HepG2 (cell line): ENCODE measurements around the gene B4GALT2. TPM values are rescaled to one million over a fixed set of nuclear protein-coding genes. Genes with fewer than 3 reads are reported as not detected.

Experiments
- AGO2 ChIP-seq: fragments of 200-400 bp; formaldehyde crosslinking; optimal IDR thresholded peaks from 2 replicates; pipeline ENCODE3; 2017; ENCODE audit warnings: mild to moderate bottlenecking, low read depth, low read length, moderate library complexity
- CEBPG ChIP-seq: IDR thresholded peaks from 2 replicates; pipeline ENCODE4 v1.6.1; 2016
- ESRRA ChIP-seq: sonication (generic); formaldehyde crosslinking; IDR thresholded peaks from 2 replicates; pipeline ENCODE4 v1.5.1; 2020; ENCODE audit warnings: mild to moderate bottlenecking, low read depth, missing genetic modification reagents
- FOXA3 ChIP-seq: IDR thresholded peaks from 2 replicates; pipeline ENCODE4 v1.6.1; 2016; ENCODE audit warnings: missing genetic modification reagents, missing compliant biosample characterization
- FOXC1 ChIP-seq: sonication (generic); formaldehyde crosslinking; IDR thresholded peaks from 2 replicates; pipeline ENCODE4 v1.8.0; 2022; ENCODE audit warnings: mild to moderate bottlenecking, missing genetic modification reagents, borderline replicate concordance
- GATAD2A ChIP-seq: IDR thresholded peaks from 2 replicates; pipeline ENCODE4 v1.6.1; 2016
- GFI1 ChIP-seq: sonication (generic); formaldehyde crosslinking; IDR thresholded peaks from 2 replicates; pipeline ENCODE4 v1.5.0; 2020; ENCODE audit warnings: missing genetic modification reagents, mild to moderate bottlenecking, borderline replicate concordance
- HNF4A ChIP-seq: sonication (generic); formaldehyde crosslinking; IDR thresholded peaks from 2 replicates; pipeline ENCODE4 v1.4.0; 2020; ENCODE audit warnings: missing genetic modification reagents
- MAFG ChIP-seq: sonication (generic); formaldehyde crosslinking; IDR thresholded peaks from 2 replicates; pipeline ENCODE4 v1.5.1; 2020; ENCODE audit warnings: mild to moderate bottlenecking, missing genetic modification reagents
- NBN ChIP-seq: fragments of 450-650 bp; conservative IDR thresholded peaks from 2 replicates; pipeline ENCODE4 v1.6.1; 2017
- NONO ChIP-seq, 2 experiments: fragments of 450-650 bp in 1 of 2; sonication (generic) in 1 of 2; formaldehyde crosslinking in 1 of 2; IDR thresholded peaks in 1 of 2; conservative IDR thresholded peaks in 1 of 2; 2 replicates each; pipeline versions ENCODE4 v1.6.1 to v1.8.0; 2017 to 2022; ENCODE audit warnings: mild to moderate bottlenecking in 1 of 2, missing genetic modification reagents in 1 of 2, moderate library complexity in 1 of 2
- NR2F2 ChIP-seq: IDR thresholded peaks from 2 replicates; pipeline ENCODE4 v1.6.1; 2012; ENCODE audit warnings: low read depth, inconsistent platforms, borderline replicate concordance
- REL ChIP-seq: sonication (generic); formaldehyde crosslinking; conservative IDR thresholded peaks from 2 replicates; pipeline ENCODE4 v1.8.0; 2022; ENCODE audit warnings: mild to moderate bottlenecking, missing genetic modification reagents, moderate library complexity
- REPIN1 ChIP-seq: sonication (generic); formaldehyde crosslinking; IDR thresholded peaks from 2 replicates; pipeline ENCODE4 v1.8.0; 2022; ENCODE audit warnings: missing genetic modification reagents, low read depth, mild to moderate bottlenecking, borderline replicate concordance
- REXO4 ChIP-seq: sonication (generic); formaldehyde crosslinking; IDR thresholded peaks from 2 replicates; pipeline ENCODE4 v1.8.0; 2022; ENCODE audit warnings: missing genetic modification reagents, mild to moderate bottlenecking, borderline replicate concordance
- SKI ChIP-seq: fragments of 450-650 bp; IDR thresholded peaks from one replicate; pipeline ENCODE4 v1.6.1; 2018; ENCODE audit warnings: mild to moderate bottlenecking; ENCODE audit not compliant: partially characterized antibody
- SSRP1 ChIP-seq: IDR thresholded peaks from 2 replicates; pipeline ENCODE4 v1.6.1; 2016; ENCODE audit warnings: control low read depth
- TBX3 ChIP-seq: fragments of 450-650 bp; IDR thresholded peaks from 2 replicates; pipeline ENCODE4 v1.6.1; 2017; ENCODE audit warnings: antibody characterized with exemption, mild to moderate bottlenecking, inconsistent platforms, borderline replicate concordance
- YY1 ChIP-seq: IDR thresholded peaks from 2 replicates; pipeline ENCODE4 v1.6.1; 2011; ENCODE audit warnings: low read length, low read depth, moderate library complexity, mild to moderate bottlenecking; ENCODE audit not compliant: insufficient read depth, insufficient replicate concordance
- ZBTB42 ChIP-seq: sonication (generic); formaldehyde crosslinking; IDR thresholded peaks from 2 replicates; pipeline ENCODE4 v1.5.0; 2020; ENCODE audit warnings: mild to moderate bottlenecking, missing genetic modification reagents
- ZFX ChIP-seq: sonication (generic); formaldehyde crosslinking; IDR thresholded peaks from 2 replicates; pipeline ENCODE4 v1.4.0; 2020; ENCODE audit warnings: mild to moderate bottlenecking, low read depth, missing genetic modification reagents, moderate library complexity
- ZNF180 ChIP-seq: sonication (generic); formaldehyde crosslinking; IDR thresholded peaks from 2 replicates; pipeline ENCODE4 v1.4.0; 2020; ENCODE audit warnings: low read depth, missing genetic modification reagents, borderline replicate concordance
- ZNF207 ChIP-seq: fragments of 450-650 bp; IDR thresholded peaks from 2 replicates; pipeline ENCODE4 v1.6.1; 2016; ENCODE audit warnings: antibody characterized with exemption, borderline replicate concordance
- ZNF230 ChIP-seq: sonication (generic); formaldehyde crosslinking; IDR thresholded peaks from 2 replicates; pipeline ENCODE4 v1.4.0; 2020; ENCODE audit warnings: mild to moderate bottlenecking, missing genetic modification reagents
- ZNF33B ChIP-seq: sonication (generic); formaldehyde crosslinking; IDR thresholded peaks from 2 replicates; pipeline ENCODE4 v1.5.1; 2020; ENCODE audit warnings: mild to moderate bottlenecking, missing genetic modification reagents
- ZNF383 ChIP-seq: sonication (generic); formaldehyde crosslinking; IDR thresholded peaks from 2 replicates; pipeline ENCODE4 v1.4.0; 2020; ENCODE audit warnings: missing genetic modification reagents, mild to moderate bottlenecking, borderline replicate concordance
- ZNF460 ChIP-seq: sonication (generic); formaldehyde crosslinking; IDR thresholded peaks from 2 replicates; pipeline ENCODE4 v1.5.1; 2020; ENCODE audit warnings: missing genetic modification reagents, mild to moderate bottlenecking, borderline replicate concordance
- ZNF607 ChIP-seq: sonication (generic); formaldehyde crosslinking; IDR thresholded peaks from 2 replicates; pipeline ENCODE4 v1.5.1; 2020; ENCODE audit warnings: missing genetic modification reagents, mild to moderate bottlenecking, borderline replicate concordance
- ZNF737 ChIP-seq: sonication (generic); formaldehyde crosslinking; IDR thresholded peaks from 2 replicates; pipeline ENCODE4 v1.5.0; 2020; ENCODE audit warnings: missing genetic modification reagents, mild to moderate bottlenecking, borderline replicate concordance
- ZNF777 ChIP-seq: sonication (generic); formaldehyde crosslinking; IDR thresholded peaks from 2 replicates; pipeline ENCODE4 v1.4.0; 2020; ENCODE audit warnings: missing genetic modification reagents
- polyA plus RNA-seq, 8 experiments: library from polyadenylated mRNA; depleted of rRNA in 3 of 8; stranded (reverse) in 7 of 8; unstranded in 1 of 8; fragments of >200 nt; fragmentation: Illumina TruSeq in 4 of 8; extraction: Trizol in 4 of 8; gene quantifications; 2 replicates each; pipeline versions ENCODE4 v1.2.1 to v1.2.3, GENCODE V29; 2011 to 2016; ENCODE audit warnings: low read depth in 4 of 8, missing spikeins in 1 of 8, mixed read lengths in 1 of 8; ENCODE audit not compliant: insufficient read depth in 1 of 8
- total RNA-seq, 5 experiments: library from RNA; depleted of rRNA; stranded (reverse); fragments of >200 nt; fragmentation: Illumina TruSeq; extraction: Trizol; gene quantifications; 2 replicates each; pipeline ENCODE4 v1.2.3, GENCODE V29; 2016; ENCODE audit warnings: low read depth in 1 of 5
- TF ChIP-seq, protein P1 (sequence below): IDR thresholded peaks from 2 replicates; pipeline ENCODE4 v1.6.1; 2016; ENCODE audit warnings: missing compliant biosample characterization, missing genetic modification reagents, borderline replicate concordance
- TF ChIP-seq, protein P2 (sequence below): sonication (generic); formaldehyde crosslinking; IDR thresholded peaks from 2 replicates; pipeline ENCODE4 v1.4.0; 2020; ENCODE audit warnings: mild to moderate bottlenecking, low read depth, missing genetic modification reagents

B4GALT2 gene
- total and polyA plus RNA-seq, 2 of the 13 experiments (the other 11 are each of a cell fraction or from before 2014, with no cell fraction given): 41.9 to 78.0 TPM

DNA sequence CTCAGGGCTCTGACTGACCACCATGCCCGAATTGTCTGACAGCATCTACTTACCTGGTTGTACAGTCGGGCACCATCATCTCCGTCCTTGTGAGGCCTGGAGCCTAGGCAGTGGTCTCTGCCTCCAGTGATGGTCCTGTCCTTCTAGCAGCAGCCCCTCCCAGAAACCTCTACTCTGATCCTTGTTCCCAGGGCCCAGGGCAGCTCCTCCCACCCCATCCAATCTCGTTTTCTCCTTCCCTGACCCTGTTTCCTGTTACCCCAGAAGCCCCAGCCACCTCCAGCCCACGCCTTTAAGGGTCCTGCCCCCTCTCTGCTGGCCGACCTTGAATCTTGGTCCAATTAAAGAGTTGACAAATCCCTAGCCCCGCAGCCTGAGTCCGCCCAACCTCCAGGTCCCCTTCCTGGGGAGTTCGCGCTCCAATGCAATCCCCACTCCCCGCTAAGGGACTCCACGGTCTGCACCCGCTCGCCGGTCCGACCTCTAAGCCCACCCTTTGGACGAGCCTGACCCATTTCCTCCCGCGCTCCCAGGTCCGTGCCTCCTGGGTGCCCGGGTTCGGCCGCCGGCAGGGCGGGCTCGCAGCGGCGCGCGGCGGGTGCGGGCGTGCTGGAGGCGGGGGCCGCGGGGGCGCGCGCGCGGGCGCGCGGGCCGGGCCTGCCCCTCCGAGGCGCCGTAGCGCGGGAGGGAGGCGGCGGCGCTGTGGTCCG, at the start of gene B4GALT2 (continued):
- no peak for TF ChIP-seq NR2F2
- no peak for TF ChIP-seq GATAD2A
- 0 out of 2 replicates have a peak, but pooled peaks have one; percentile 13 for TF ChIP-seq HNF4A (CRISPR knock-in tag)
- no peak for TF ChIP-seq SSRP1
- TF ChIP-seq ZNF777 (CRISPR knock-in tag): 0 out of 2 replicates have a peak, but pooled peaks have one; percentile 21
- TF ChIP-seq AGO2: peak; percentile 85
- TF ChIP-seq SKI: peak; percentile 13
- no peak for TF ChIP-seq NBN
- TF ChIP-seq MAFG (CRISPR knock-in tag): no peak
- no peak for TF ChIP-seq REXO4
- TF ChIP-seq ZNF180 (CRISPR knock-in tag): no peak
- no peak for TF ChIP-seq CEBPG (CRISPR knock-in tag)
- TF ChIP-seq ZNF33B (CRISPR knock-in tag): no peak
- no peak for TF ChIP-seq FOXC1 (CRISPR knock-in tag)
- TF ChIP-seq NONO (IDR thresholded peaks at IDR 0.05): no peak
- TF ChIP-seq NONO (CRISPR knock-in tag; conservative IDR thresholded peaks at IDR 0.05): no peak; the same call in none of the 2 replicates
- TF ChIP-seq ESRRA (CRISPR knock-in tag): peak; percentile 32; the same call in 1 of the 2 replicates
- no peak for TF ChIP-seq REPIN1 (CRISPR knock-in tag)
- no peak for TF ChIP-seq ZNF737 (CRISPR knock-in tag)
- TF ChIP-seq, protein P1, sequence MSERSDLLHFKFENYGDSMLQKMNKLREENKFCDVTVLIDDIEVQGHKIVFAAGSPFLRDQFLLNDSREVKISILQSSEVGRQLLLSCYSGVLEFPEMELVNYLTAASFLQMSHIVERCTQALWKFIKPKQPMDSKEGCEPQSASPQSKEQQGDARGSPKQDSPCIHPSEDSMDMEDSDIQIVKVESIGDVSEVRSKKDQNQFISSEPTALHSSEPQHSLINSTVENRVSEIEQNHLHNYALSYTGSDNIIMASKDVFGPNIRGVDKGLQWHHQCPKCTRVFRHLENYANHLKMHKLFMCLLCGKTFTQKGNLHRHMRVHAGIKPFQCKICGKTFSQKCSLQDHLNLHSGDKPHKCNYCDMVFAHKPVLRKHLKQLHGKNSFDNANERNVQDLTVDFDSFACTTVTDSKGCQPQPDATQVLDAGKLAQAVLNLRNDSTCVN (CRISPR knock-in tag): no peak
- TF ChIP-seq REL: no peak
- TF ChIP-seq ZNF607: 0 out of 2 replicates have a peak, but pooled peaks have one; percentile 17
- no peak for TF ChIP-seq ZBTB42
- TF ChIP-seq ZNF383: no peak
- TF ChIP-seq YY1: peak; percentile 22
- no peak for TF ChIP-seq TBX3
- TF ChIP-seq ZNF230: 0 out of 2 replicates have a peak, but pooled peaks have one; percentile 60
- TF ChIP-seq FOXA3 (CRISPR knock-in tag): no peak
- TF ChIP-seq, protein P2, sequence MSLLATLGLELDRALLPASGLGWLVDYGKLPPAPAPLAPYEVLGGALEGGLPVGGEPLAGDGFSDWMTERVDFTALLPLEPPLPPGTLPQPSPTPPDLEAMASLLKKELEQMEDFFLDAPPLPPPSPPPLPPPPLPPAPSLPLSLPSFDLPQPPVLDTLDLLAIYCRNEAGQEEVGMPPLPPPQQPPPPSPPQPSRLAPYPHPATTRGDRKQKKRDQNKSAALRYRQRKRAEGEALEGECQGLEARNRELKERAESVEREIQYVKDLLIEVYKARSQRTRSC (CRISPR knock-in tag): no peak
- TF ChIP-seq ZNF460: no peak
- TF ChIP-seq ZNF207: no peak
- TF ChIP-seq GFI1 (CRISPR knock-in tag): peak; percentile 43; the same call in 1 of the 2 replicates
- peak; percentile 67 for TF ChIP-seq ZFX (CRISPR knock-in tag)
